HG03565 (cell line): Measurements from ENCODE around the gene TUBB.
"Not testable (repeated sequence)": the region's sequence is repeated elsewhere in the genome, so short reads cannot be mapped to it uniquely, and the experiment has no call there.

Experiments
- ATAC-seq: cut with Tn5 transposase; IDR thresholded peaks from one replicate; pipeline ENCODE4 v1.9.1; 2021; ENCODE audit warnings: mild to moderate bottlenecking, moderate library complexity; ENCODE audit not compliant: unreplicated experiment

Gene TUBB

GRCh38 chr6:30756405-30757003, 36.4 kb downstream of the TUBB start:
- not testable (repeated sequence) for ATAC-seq

- ATAC-seq: no peak
These were observed 37.2 kb downstream of the TUBB start for GRCh38 chr6:30757261-30757904.

GRCh38 chr6:30759575-30760239, 39.6 kb downstream of the TUBB start:
- no peak for ATAC-seq

GRCh38 chr6:30760549-30760948, 40.4 kb downstream of the TUBB start:
- ATAC-seq: no peak

- no peak for ATAC-seq
These were observed 41.8 kb downstream of the TUBB start for GRCh38 chr6:30761791-30762429.

GRCh38 chr6:30763155-30763617, 43.0 kb downstream of the TUBB start:
- no peak for ATAC-seq

- no peak for ATAC-seq
These were observed 43.7 kb downstream of the TUBB start for GRCh38 chr6:30763618-30764489.

GRCh38 chr6:30764490-30765043, 44.4 kb downstream of the TUBB start:
- ATAC-seq: not testable (repeated sequence)

GRCh38 chr6:30765495-30765894, 45.3 kb downstream of the TUBB start:
- not testable (repeated sequence) for ATAC-seq

- ATAC-seq: no peak
These were observed 46.5 kb downstream of the TUBB start for GRCh38 chr6:30766461-30767157.

- no peak for ATAC-seq
These were observed 47.2 kb downstream of the TUBB start for GRCh38 chr6:30767158-30767943.

GRCh38 chr6:30767944-30768301, 47.8 kb downstream of the TUBB start:
- ATAC-seq: no peak

- no peak for ATAC-seq
These were observed 48.5 kb downstream of the TUBB start for GRCh38 chr6:30768634-30769087.

GRCh38 chr6:30769088-30769852, 49.1 kb downstream of the TUBB start:
- ATAC-seq: no peak

GRCh38 chr6:30769853-30770524, 49.8 kb downstream of the TUBB start:
- no peak for ATAC-seq

GRCh38 chr6:30770592-30770991, 50.4 kb downstream of the TUBB start:
- no peak for ATAC-seq

GRCh38 chr6:30774701-30775100, 54.5 kb downstream of the TUBB start:
- no peak for ATAC-seq
